GM12864 (cell line): ENCODE data around the gene ZNF609.
"Not testable (repeated sequence)": the region's sequence is repeated elsewhere in the genome, so short reads cannot be mapped to it uniquely, and the experiment has no call there.

Experiments
- DNase-seq: peaks from one replicate; pipeline ENCODE4 v3.0.0-alpha.2; 2011; ENCODE audit warnings: low read depth
- H3K4me3 ChIP-seq: 2 replicates; pipeline ENCODE4 v1.5.1; 2011; ENCODE audit warnings: mild to moderate bottlenecking, low read depth, low read length, control low read depth
- TF ChIP-seq, protein P1 (sequence below): IDR thresholded peaks from 2 replicates; pipeline ENCODE4 v1.5.1; 2011; ENCODE audit warnings: low read depth, mild to moderate bottlenecking, moderate library complexity, low read length, control low read depth, inconsistent platforms; ENCODE audit errors: missing control alignments

ZNF609 gene

DNA sequence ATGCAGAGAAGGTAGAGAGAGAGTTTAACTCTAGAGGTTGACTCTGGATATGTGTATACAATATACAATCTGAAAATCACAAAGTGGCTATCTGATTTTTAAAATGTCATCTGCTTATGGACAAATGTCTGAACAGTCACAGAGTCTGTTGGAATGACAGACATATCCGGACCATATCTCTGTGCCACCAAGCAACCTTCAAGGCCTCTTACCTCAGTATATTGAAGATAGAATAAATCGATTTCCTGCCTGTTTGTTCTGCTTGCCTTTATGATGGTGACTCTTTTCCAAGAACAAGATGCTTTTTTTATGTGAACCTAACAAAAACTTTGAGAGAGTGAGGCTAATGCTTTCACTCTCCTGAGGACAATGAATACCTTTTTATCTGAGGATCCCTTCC lies 163.9 kb downstream of the ZNF609 start:
- TF ChIP-seq, protein P1, sequence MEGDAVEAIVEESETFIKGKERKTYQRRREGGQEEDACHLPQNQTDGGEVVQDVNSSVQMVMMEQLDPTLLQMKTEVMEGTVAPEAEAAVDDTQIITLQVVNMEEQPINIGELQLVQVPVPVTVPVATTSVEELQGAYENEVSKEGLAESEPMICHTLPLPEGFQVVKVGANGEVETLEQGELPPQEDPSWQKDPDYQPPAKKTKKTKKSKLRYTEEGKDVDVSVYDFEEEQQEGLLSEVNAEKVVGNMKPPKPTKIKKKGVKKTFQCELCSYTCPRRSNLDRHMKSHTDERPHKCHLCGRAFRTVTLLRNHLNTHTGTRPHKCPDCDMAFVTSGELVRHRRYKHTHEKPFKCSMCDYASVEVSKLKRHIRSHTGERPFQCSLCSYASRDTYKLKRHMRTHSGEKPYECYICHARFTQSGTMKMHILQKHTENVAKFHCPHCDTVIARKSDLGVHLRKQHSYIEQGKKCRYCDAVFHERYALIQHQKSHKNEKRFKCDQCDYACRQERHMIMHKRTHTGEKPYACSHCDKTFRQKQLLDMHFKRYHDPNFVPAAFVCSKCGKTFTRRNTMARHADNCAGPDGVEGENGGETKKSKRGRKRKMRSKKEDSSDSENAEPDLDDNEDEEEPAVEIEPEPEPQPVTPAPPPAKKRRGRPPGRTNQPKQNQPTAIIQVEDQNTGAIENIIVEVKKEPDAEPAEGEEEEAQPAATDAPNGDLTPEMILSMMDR = no peak
- DNase-seq = no peak
- H3K4me3 ChIP-seq = no peak overlapping the region

DNA sequence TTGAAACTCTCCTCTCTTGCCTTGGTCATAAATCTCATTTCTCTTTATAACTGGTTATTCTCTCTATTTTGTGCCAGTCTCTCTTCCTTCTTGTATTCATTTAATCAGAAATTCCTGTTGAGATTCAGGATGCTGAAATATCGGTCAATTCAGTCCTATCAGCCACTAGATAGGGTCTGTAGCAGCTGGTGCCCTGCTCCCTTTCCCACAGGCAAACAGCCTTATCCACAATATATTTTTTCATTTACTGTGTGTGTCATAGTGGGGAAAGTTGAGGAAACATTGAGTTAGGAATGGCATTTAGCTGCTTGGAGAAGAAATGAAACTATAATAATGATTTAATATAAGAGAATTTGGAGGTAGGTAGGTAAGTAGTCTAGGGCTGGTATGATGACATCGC lies 168.7 kb downstream of the ZNF609 start:
- DNase-seq = no peak
- no peak overlapping the region for H3K4me3 ChIP-seq
- TF ChIP-seq, protein P1 = no peak

DNA sequence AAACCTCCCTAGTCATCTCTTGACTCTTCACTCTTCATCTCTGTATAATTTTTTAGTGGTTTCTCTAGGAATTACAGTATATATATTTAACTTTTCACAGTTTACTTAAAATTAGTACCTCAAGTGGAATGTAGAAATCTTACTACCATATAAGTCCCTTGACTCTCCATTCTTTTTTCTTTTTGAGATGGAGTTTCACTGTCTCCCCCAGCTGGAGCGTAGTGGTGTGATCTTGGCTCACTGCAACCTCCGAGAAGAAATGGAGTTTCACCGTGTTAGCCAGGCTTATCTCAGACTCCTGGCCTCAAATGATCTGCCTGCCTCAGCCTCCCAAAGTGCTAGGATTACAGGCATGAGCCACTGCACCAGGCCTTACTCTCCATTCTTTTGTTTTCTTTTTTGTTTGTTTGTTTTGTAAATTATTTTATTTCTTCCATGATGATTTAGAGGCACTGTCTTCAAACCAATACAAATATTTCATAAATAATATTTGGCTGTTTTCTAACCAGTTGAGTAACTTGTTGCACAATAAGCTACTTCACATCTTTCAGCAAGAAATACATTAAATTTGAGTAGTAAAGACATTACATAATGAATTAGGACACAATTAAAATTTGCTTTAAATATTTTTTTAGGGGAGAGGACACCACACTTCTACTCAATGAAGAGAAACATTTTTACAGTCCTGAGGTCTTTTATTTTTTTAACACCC lies 170.2 kb downstream of the ZNF609 start:
- DNase-seq = no peak
- no peak overlapping the region for H3K4me3 ChIP-seq

DNA sequence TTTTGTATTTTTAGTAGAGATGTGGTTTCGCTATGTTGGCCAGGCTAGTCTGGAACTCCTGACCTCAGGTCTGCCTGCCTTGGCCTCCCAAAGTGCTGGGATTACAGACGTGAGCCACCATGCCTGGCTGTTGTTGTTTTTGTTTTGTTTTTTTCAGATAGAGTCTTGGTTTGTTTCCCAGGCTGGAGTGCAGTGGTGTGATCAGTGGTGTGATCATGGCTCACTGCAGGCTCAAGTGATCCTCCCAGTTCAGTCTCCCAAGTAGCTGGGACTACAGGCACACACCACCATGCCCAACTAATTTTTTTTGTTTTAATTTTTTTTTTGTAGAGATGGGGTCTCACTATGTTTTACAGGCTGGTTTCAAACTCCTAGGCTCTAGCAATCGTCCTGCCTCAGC lies 172.3 kb downstream of the ZNF609 start:
- not testable (repeated sequence) for H3K4me3 ChIP-seq, DNase-seq

More for the DNA sequence above, 170.2 kb downstream of the ZNF609 start:
- TF ChIP-seq, protein P1 = no peak

DNA sequence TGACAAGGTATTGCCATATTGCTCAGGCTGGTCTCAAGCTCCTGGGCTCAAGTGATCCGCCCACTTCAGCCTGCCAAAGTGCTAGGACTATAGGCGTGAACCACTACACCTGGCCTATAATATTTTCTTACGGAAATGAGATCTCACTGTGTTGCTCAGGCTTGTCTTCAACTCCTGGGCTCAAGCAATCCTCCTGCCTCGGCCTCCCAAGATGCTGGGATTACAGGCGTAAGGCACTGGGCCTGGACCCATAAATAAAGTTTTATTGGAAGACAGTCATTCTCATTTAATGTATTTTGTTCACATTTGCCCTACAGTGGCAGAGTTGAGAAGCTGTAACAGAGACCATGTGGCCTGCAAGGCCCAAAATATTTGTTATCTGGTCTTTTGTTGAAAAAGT lies 173.0 kb downstream of the ZNF609 start:
- TF ChIP-seq, protein P1 = no peak
- DNase-seq = no peak
- H3K4me3 ChIP-seq = no peak overlapping the region

DNA sequence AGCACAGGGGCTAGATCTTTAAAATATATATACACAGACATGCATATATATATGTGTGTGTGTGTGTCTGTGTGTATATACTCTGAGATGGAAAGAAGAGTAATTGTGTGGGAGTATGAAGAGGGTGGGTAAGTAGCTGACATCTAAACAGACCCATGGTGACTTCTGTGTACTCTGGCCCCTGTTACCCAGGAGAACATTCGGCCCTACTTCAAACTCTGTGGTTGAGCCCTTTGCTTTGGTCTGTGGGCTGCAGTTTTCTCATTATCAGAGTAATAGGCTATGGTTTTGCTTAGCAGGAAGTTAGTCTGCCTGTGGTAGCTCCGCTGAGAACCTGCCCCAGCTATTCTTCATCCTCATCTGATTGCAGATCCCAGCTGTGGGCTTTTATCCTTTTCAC lies 173.6 kb downstream of the ZNF609 start:
- H3K4me3 ChIP-seq = no peak overlapping the region; the same call in 1 of the 2 replicates
- TF ChIP-seq, protein P1 = no peak
- peak; percentile 64 for DNase-seq

DNA sequence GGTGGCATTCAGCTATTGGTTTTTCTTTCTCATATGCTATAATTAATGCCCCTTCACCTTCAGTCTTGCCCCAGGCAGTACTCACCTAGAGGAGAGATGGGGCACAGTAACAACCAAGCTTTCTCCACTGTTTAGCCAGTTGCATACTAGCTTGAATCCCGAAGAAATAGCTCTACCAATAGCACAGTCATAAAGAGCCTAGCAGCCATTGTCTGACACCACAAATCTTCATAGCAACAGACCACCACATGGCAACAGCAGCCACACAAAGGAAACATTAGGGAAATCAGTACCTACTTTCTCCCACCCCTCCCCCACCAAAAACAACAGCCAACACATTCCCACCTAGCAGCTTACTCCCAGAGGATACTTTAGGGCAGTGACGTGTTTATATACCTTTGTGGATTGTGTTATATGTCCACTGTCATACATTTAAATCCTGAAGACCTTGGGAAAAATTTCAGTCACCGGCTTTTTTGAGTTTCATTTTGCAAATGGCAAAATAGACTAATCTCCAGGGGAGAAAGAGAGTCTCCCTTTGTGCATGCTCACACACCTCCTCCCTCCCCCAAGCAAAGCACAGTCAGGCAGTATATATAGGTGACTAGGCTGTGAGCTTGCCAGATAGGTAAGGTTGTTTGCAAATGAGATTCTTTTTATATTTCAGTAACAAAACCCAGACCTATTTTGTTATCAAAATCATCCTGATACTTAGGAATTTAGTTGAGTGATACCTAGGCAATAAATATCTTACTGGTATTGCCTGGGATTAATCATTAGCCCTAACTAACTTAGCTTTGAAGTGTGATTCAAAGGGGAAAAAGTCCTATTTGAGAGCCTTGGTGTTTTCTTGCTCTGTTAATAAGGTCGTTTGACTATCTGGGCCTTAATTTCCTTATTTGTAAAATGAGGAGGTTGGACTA lies 174.5 kb downstream of the ZNF609 start:
- peak; percentile 44 for DNase-seq
- peak overlapping the region; percentile 4; the same call in 1 of the 2 replicates for H3K4me3 ChIP-seq
- TF ChIP-seq, protein P1 = no peak
